Spleen (tissue), 11 donors: ENCODE data around the gene ZNF618. TPM values are rescaled to one million over a fixed set of nuclear protein-coding genes. Genes with fewer than 3 reads are reported as not detected.
A peak's percentile ranks its signal among the peaks of the same experiment; 100 is the strongest.

Experiments
- DNase-seq: peaks from one replicate; pipeline ENCODE4 v3.0.0-alpha.2; 2020
- H3K27ac ChIP-seq, 8 donors: fragments of 200-600 bp; sonication (generic) in 7 of 8; 1 replicate in 4 of 8; 2 replicates in 4 of 8; pipeline versions ENCODE4 v1.5.0 to v1.8.0; 2016 to 2021; ENCODE audit warnings: inconsistent platforms in 4 of 8, mild to moderate bottlenecking in 4 of 8, moderate library complexity in 1 of 8
- H3K27me3 ChIP-seq, 7 donors: fragments of 200-600 bp; sonication (generic) in 6 of 7; replicated peaks in 1 of 7; 1 replicate in 4 of 7; 2 replicates in 3 of 7; pipeline versions ENCODE4 v1.5.0 to v1.8.0; 2016 to 2021; ENCODE audit warnings: inconsistent platforms in 3 of 7, mild to moderate bottlenecking in 1 of 7
- H3K36me3 ChIP-seq, 6 donors: fragments of 200-600 bp; sonication (generic) in 5 of 6; 1 replicate in 4 of 6; 2 replicates in 2 of 6; pipeline versions ENCODE4 v1.5.0 to v1.8.0; 2016 to 2021; ENCODE audit warnings: inconsistent platforms in 2 of 6
- H3K4me1 ChIP-seq, 6 donors: fragments of 200-600 bp; sonication (generic) in 5 of 6; 1 replicate in 3 of 6; 2 replicates in 3 of 6; pipeline versions ENCODE4 v1.5.0 to v1.8.0; 2016 to 2021; ENCODE audit warnings: inconsistent platforms in 3 of 6
- H3K4me3 ChIP-seq, 8 donors: fragments of 200-600 bp; sonication (generic) in 7 of 8; 1 replicate in 4 of 8; 2 replicates in 4 of 8; pipeline versions ENCODE4 v1.5.0 to v1.8.0; 2016 to 2021; ENCODE audit warnings: inconsistent platforms in 4 of 8, mild to moderate bottlenecking in 4 of 8, moderate library complexity in 2 of 8
- H3K9me3 ChIP-seq, 8 donors: fragments of 200-600 bp; sonication (generic) in 7 of 8; 1 replicate in 4 of 8; 2 replicates in 4 of 8; pipeline versions ENCODE4 v1.5.0 to v1.8.0; 2016 to 2021; ENCODE audit warnings: inconsistent platforms in 4 of 8
- CTCF ChIP-seq, 11 experiments: fragments of 200-600 bp in 7 of 11; fragments of 450-650 bp in 4 of 11; sonication (generic) in 4 of 11; IDR thresholded peaks in 8 of 11; conservative IDR thresholded peaks in 3 of 11; 1 replicate in 7 of 11; 2 replicates in 4 of 11; pipeline versions ENCODE4 v1.4.0 to v1.8.0; 2016 to 2021; ENCODE audit warnings: antibody characterized with exemption in 11 of 11, inconsistent platforms in 4 of 11, mild to moderate bottlenecking in 1 of 11
- POLR2A ChIP-seq, 3 donors: fragments of 450-650 bp; IDR thresholded peaks; one replicate each; pipeline ENCODE4 v1.5.1; 2017; ENCODE audit warnings: antibody characterized with exemption in 3 of 3, mild to moderate bottlenecking in 1 of 3
- POLR2AphosphoS5 ChIP-seq, 3 donors: sonication (generic); formaldehyde crosslinking; IDR thresholded peaks; one replicate each; pipeline ENCODE4 v1.5.1; 2017; ENCODE audit warnings: antibody characterized with exemption in 3 of 3
- WGBS, 5 donors: extraction: QIAGEN DNeasy Blood & Tissue Kit in 3 of 5; methylation state at CpG; one replicate each; pipeline versions ENCODE4 v1.1.5 to v1.1.7; 2013 to 2018; 5-methylcytosine and 5-hydroxymethylcytosine counted together
- intact Hi-C: fragments of 100-400 bp; cut with DNase I; formaldehyde crosslinking; loops from one replicate; pipeline ENCODE4 v1.15.0; 2023; ENCODE audit warnings: low total_unique reads
- polyA plus RNA-seq, 3 donors: library from polyadenylated mRNA; stranded (reverse); fragments of 200-250 nt; gene quantifications; one replicate each; pipeline ENCODE4 v1.2.1, GENCODE V29; 2013
- total RNA-seq, 7 donors: library from RNA; depleted of rRNA in 3 of 7; stranded (reverse); fragments of >200 nt in 3 of 7; fragmentation: NEBNext Ultra II Directional in 4 of 7; extraction: Animal tissue kit (Norgen Biotek cat#: 25700) in 4 of 7; gene quantifications; one replicate each; pipeline versions ENCODE4 v1.1.0 to v1.2.1, GENCODE V29; 2016 to 2021
- donor health status: healthy with polysubstance abuse.
- donor health status: DM: no; HTN: no; CAD: no; lungs with moderate emphysema.
- donor health status: DM: no; HTN: no; CAD: no.
- donor health status: Bipolar disorder and iron deficiency.
- donor health status: healthy.
- donor health status: DM: no; HTN: no; CAD: no.
- donor health status: DM: yes; HTN: yes; CAD: no.

Gene ZNF618
- total and polyA plus RNA-seq, 10 donors: 0.58 to 14.8 (median 8.4) TPM

- peak; percentile 11 for DNase-seq
- H3K9me3 ChIP-seq: no peaks in the 10 kb centered on the region
- peaks cover 0 to 38% (median 0%) of the 10 kb centered on the region in 7 donors for H3K27me3 ChIP-seq
- no peak overlapping the region for H3K27ac ChIP-seq
- 41 to 65% (median 61%) methylated on average over 4 of the region's 4 CpGs for WGBS, 5 donors
- TF ChIP-seq POLR2A (IDR thresholded peaks at IDR 0.05) (no peak), CTCF (IDR thresholded peaks at IDR 0.05 in 8 of 11, conservative IDR thresholded peaks at IDR 0.05 in 3 of 11) (no peak), POLR2AphosphoS5 (IDR thresholded peaks at IDR 0.05) (no peak)
- no peaks in the 10 kb centered on the region for H3K36me3 ChIP-seq
- H3K4me1 ChIP-seq: no peaks in the 10 kb centered on the region
- intact Hi-C loops: no loop called here
- no peak overlapping the region for H3K4me3 ChIP-seq
These were observed 199.5 kb downstream of the ZNF618 start for GRCh38 chr9:114075602-114076001.

- DNase-seq: peak; percentile 36
- no peak overlapping the region for H3K27ac ChIP-seq
- intact Hi-C loops: no loop called here
- TF ChIP-seq CTCF (IDR thresholded peaks at IDR 0.05 in 8 of 11, conservative IDR thresholded peaks at IDR 0.05 in 3 of 11): no peak
- no peak for TF ChIP-seq POLR2AphosphoS5 (IDR thresholded peaks at IDR 0.05)
- no peak for TF ChIP-seq POLR2A (IDR thresholded peaks at IDR 0.05)
- WGBS, 5 donors: 62 to 81% (median 73%) methylated on average over 11 to 14 of the region's 14 CpGs
- H3K36me3 ChIP-seq: no peaks in the 10 kb centered on the region
- H3K27me3 ChIP-seq: peaks cover 0 to 38% (median 0%) of the 10 kb centered on the region in 7 donors
- no peak overlapping the region for H3K4me3 ChIP-seq
- no peaks in the 10 kb centered on the region for H3K9me3 ChIP-seq
- H3K4me1 ChIP-seq: no peaks in the 10 kb centered on the region
These were observed 200.4 kb downstream of the ZNF618 start for GRCh38 chr9:114076237-114077161.

- intact Hi-C loops: no loop called here
- no peak for TF ChIP-seq CTCF (IDR thresholded peaks at IDR 0.05 in 8 of 11, conservative IDR thresholded peaks at IDR 0.05 in 3 of 11)
- no peak for TF ChIP-seq POLR2A (IDR thresholded peaks at IDR 0.05)
- TF ChIP-seq POLR2AphosphoS5 (IDR thresholded peaks at IDR 0.05): no peak
These were observed 201.2 kb downstream of the ZNF618 start for GRCh38 chr9:114077162-114077837.

More at GRCh38 chr9:114077162-114077837, 201.2 kb downstream of the ZNF618 start:
- peaks cover 0 to 38% (median 0%) of the 10 kb centered on the region in 7 donors for H3K27me3 ChIP-seq
- no peaks in the 10 kb centered on the region for H3K36me3 ChIP-seq
- H3K27ac ChIP-seq: no peak overlapping the region
- H3K4me3 ChIP-seq: no peak overlapping the region
- WGBS, 5 donors: 56 to 66% (median 60%) methylated on average over 7 of the region's 7 CpGs
- H3K4me1 ChIP-seq: no peaks in the 10 kb centered on the region
- H3K9me3 ChIP-seq: no peaks in the 10 kb centered on the region
- DNase-seq: peak; percentile 45
